CD14-positive monocyte (primary cell): Measurements from ENCODE around the gene ITFG2. TPM values are rescaled to one million over a fixed set of nuclear protein-coding genes. Genes with fewer than 3 reads are reported as not detected.
A peak's percentile ranks its signal among the peaks of the same experiment; 100 is the strongest.

ENCODE experiments used
- DNase-seq, 3 donors: peaks; one replicate each; pipeline ENCODE4 v3.0.0-alpha.2; 2011 to 2022
- H2AFZ ChIP-seq: 2 replicates; pipeline ENCODE4 v1.6.0; 2012; ENCODE audit warnings: mild to moderate bottlenecking, low read depth, low read length, inconsistent platforms; ENCODE audit not compliant: insufficient read depth, poor library complexity, severe bottlenecking
- H3K27ac ChIP-seq, 2 donors: 1 replicate in 1 of 2; 2 replicates in 1 of 2; pipeline ENCODE4 v1.5.1; 2012 to 2013; ENCODE audit warnings: low read length in 2 of 2, control low read depth in 1 of 2, inconsistent platforms in 1 of 2, low read depth in 1 of 2, mild to moderate bottlenecking in 1 of 2
- H3K27me3 ChIP-seq, 2 donors: one replicate each; pipeline versions ENCODE4 v1.6.0 to v1.6.1; 2011 to 2013; ENCODE audit warnings: low read length in 2 of 2; ENCODE audit not compliant: control insufficient read depth in 2 of 2, insufficient read depth in 2 of 2
- H3K36me3 ChIP-seq, 2 donors: replicated peaks in 1 of 2; 1 replicate in 1 of 2; 2 replicates in 1 of 2; pipeline versions ENCODE4 v1.5.1 to v1.6.1; 2012 to 2013; ENCODE audit warnings: low read length in 2 of 2, control low read depth in 1 of 2, inconsistent platforms in 1 of 2, mild to moderate bottlenecking in 1 of 2; ENCODE audit not compliant: insufficient read depth in 2 of 2, control insufficient read depth in 1 of 2
- H3K4me1 ChIP-seq, 2 donors: 1 replicate in 1 of 2; 2 replicates in 1 of 2; pipeline versions ENCODE4 v1.5.1 to v1.6.1; 2012 to 2013; ENCODE audit warnings: low read length in 2 of 2, control low read depth in 1 of 2, inconsistent platforms in 1 of 2, mild to moderate bottlenecking in 1 of 2, moderate library complexity in 1 of 2; ENCODE audit not compliant: insufficient read depth in 2 of 2, control insufficient read depth in 1 of 2
- H3K4me2 ChIP-seq: replicated peaks from 2 replicates; pipeline ENCODE3; 2012; ENCODE audit warnings: low read length, moderate library complexity, mild to moderate bottlenecking; ENCODE audit not compliant: poor library complexity, severe bottlenecking; ENCODE audit errors: extremely low read depth
- H3K4me3 ChIP-seq, 3 experiments: fragments of 200-600 bp in 1 of 3; sonication (generic) in 1 of 3; replicated peaks in 1 of 3; 1 replicate in 2 of 3; 2 replicates in 1 of 3; pipeline ENCODE4 v1.5.1; 2011 to 2013; ENCODE audit warnings: low read length in 3 of 3, mild to moderate bottlenecking in 3 of 3, control low read depth in 2 of 3, low read depth in 2 of 3, inconsistent platforms in 1 of 3, moderate library complexity in 1 of 3
- H3K79me2 ChIP-seq: 2 replicates; pipeline ENCODE4 v1.6.0; 2012; ENCODE audit warnings: mild to moderate bottlenecking, control low read depth, inconsistent platforms, low read length, moderate library complexity; ENCODE audit not compliant: insufficient read depth
- H3K9ac ChIP-seq: 2 replicates; pipeline ENCODE4 v1.6.0; 2017; ENCODE audit warnings: low read length, mild to moderate bottlenecking; ENCODE audit not compliant: insufficient read depth, poor library complexity, severe bottlenecking
- H3K9me3 ChIP-seq, 2 donors: replicated peaks in 1 of 2; 1 replicate in 1 of 2; 2 replicates in 1 of 2; pipeline versions ENCODE4 v1.5.1 to v1.6.1; 2012 to 2013; ENCODE audit warnings: low read length in 2 of 2, control low read depth in 1 of 2; ENCODE audit not compliant: control insufficient read depth in 1 of 2, insufficient read depth in 1 of 2
- H4K20me1 ChIP-seq: 2 replicates; pipeline ENCODE4 v1.6.0; 2012; ENCODE audit warnings: mild to moderate bottlenecking, low read length, control low read depth, moderate library complexity; ENCODE audit not compliant: insufficient read depth
- H3K27ac Mint-ChIP-seq, 7 donors: one replicate each; pipeline ENCODE4 v1.8.0; 2020; ENCODE audit warnings: mild to moderate bottlenecking in 7 of 7, mixed read lengths in 7 of 7, moderate library complexity in 6 of 7, inconsistent platforms in 2 of 7
- H3K27me3 Mint-ChIP-seq, 3 donors: one replicate each; pipeline ENCODE4 v1.8.0; 2021 to 2022; ENCODE audit warnings: low read depth in 3 of 3, mild to moderate bottlenecking in 3 of 3, mixed read lengths in 3 of 3, moderate library complexity in 3 of 3, inconsistent platforms in 1 of 3
- H3K36me3 Mint-ChIP-seq, 2 donors: one replicate each; pipeline ENCODE4 v1.8.0; 2020; ENCODE audit warnings: mixed read lengths in 2 of 2, inconsistent platforms in 1 of 2, mild to moderate bottlenecking in 1 of 2
- H3K4me1 Mint-ChIP-seq: one replicate; pipeline ENCODE4 v1.8.0; 2020; ENCODE audit warnings: mild to moderate bottlenecking, mixed read lengths
- H3K4me3 Mint-ChIP-seq, 2 donors: one replicate each; pipeline ENCODE4 v1.8.0; 2020; ENCODE audit warnings: mild to moderate bottlenecking in 2 of 2, mixed read lengths in 2 of 2, moderate library complexity in 1 of 2
- H3K9me3 Mint-ChIP-seq, 7 donors: one replicate each; pipeline ENCODE4 v1.8.0; 2020 to 2022; ENCODE audit warnings: mixed read lengths in 7 of 7, mild to moderate bottlenecking in 6 of 7, moderate library complexity in 6 of 7, inconsistent platforms in 2 of 7
- WGBS: methylation state at CpG from one replicate; pipeline ENCODE4 v1.1.5; 2013; ENCODE audit warnings: missing lambda C conversion rate; ENCODE audit not compliant: insufficient coverage; 5-methylcytosine and 5-hydroxymethylcytosine counted together
- intact Hi-C, 2 donors: fragments of 100-400 bp; cut with micrococcal nuclease; formaldehyde crosslinking; loops; one replicate each; pipeline versions ENCODE4 v1.15.0 to v1.15.1; 2023
- polyA plus RNA-seq, 3 donors: library from polyadenylated mRNA; depleted of rRNA in 1 of 3; unstranded in 2 of 3; stranded (reverse) in 1 of 3; fragments of 300-500 nt in 2 of 3; fragments of >200 nt in 1 of 3; fragmentation: Illumina TruSeq in 2 of 3; gene quantifications; 1 replicate in 2 of 3; 2 replicates in 1 of 3; pipeline ENCODE4 v1.2.3, GENCODE V29; 2012 to 2021
- TF ChIP-seq, protein P1 (sequence below): fragments of 200-600 bp; IDR thresholded peaks from one replicate; pipeline ENCODE4 v1.8.0; 2022; ENCODE audit warnings: antibody characterized with exemption, mild to moderate bottlenecking

ITFG2 gene
- polyA plus RNA-seq, 3 donors: 19.1 to 51.2 (median 24.0) TPM

DNA sequence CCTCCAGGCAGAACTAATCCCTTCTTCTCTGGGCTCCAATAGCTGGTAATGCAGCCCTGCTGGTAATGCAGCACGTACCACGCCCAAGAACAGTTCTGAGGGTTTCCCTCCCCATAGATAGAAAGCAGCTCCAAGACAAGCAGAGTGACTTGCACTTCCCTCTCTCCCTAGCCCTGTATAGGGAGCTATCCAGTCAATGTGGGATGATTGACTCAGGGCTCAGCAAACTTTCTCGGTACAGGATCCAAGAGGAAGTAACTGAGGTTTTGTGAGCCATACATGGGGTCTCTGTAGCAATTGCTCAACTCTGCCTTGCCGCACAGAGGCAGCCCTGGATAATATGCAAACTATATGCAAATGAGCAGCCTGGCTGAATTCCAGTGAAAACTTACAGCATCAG, 33.2 kb upstream of the ITFG2 start:
- intact Hi-C loops: no loop called here
- Histone ChIP-seq H3K36me3 (no peaks in the 10 kb centered on the region), H3K4me2 (no peak overlapping the region), H2AFZ (no peak overlapping the region), H3K4me3 (no peak overlapping the region), H3K27ac (no peak overlapping the region), H3K4me1 (peaks cover 5 to 6% of the 10 kb centered on the region in 2 donors), H3K9ac (no peak overlapping the region), H3K27me3 (peaks cover 0 to 8% of the 10 kb centered on the region in 2 donors), H3K9me3 (no peaks in the 10 kb centered on the region), H4K20me1 (no peaks in the 10 kb centered on the region), H3K79me2 (no peaks in the 10 kb centered on the region)
- peak in 1 of 3 donors; percentile 21 for DNase-seq
- Mint-ChIP-seq H3K36me3 (no peaks in the 10 kb centered on the region), H3K27ac (peak overlapping the region in 1 of 7 donors; percentile 51), H3K9me3 (peaks cover 0 to 2% (median 0%) of the 10 kb centered on the region in 7 donors), H3K4me3 (no peak overlapping the region), H3K4me1 (peaks cover 14% of the 10 kb centered on the region), H3K27me3 (peaks cover 7 to 19% (median 14%) of the 10 kb centered on the region in 3 donors)
- 0% methylated on average over 1 of the region's 4 CpGs for WGBS
- TF ChIP-seq, protein P1, sequence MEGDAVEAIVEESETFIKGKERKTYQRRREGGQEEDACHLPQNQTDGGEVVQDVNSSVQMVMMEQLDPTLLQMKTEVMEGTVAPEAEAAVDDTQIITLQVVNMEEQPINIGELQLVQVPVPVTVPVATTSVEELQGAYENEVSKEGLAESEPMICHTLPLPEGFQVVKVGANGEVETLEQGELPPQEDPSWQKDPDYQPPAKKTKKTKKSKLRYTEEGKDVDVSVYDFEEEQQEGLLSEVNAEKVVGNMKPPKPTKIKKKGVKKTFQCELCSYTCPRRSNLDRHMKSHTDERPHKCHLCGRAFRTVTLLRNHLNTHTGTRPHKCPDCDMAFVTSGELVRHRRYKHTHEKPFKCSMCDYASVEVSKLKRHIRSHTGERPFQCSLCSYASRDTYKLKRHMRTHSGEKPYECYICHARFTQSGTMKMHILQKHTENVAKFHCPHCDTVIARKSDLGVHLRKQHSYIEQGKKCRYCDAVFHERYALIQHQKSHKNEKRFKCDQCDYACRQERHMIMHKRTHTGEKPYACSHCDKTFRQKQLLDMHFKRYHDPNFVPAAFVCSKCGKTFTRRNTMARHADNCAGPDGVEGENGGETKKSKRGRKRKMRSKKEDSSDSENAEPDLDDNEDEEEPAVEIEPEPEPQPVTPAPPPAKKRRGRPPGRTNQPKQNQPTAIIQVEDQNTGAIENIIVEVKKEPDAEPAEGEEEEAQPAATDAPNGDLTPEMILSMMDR: no peak

DNA sequence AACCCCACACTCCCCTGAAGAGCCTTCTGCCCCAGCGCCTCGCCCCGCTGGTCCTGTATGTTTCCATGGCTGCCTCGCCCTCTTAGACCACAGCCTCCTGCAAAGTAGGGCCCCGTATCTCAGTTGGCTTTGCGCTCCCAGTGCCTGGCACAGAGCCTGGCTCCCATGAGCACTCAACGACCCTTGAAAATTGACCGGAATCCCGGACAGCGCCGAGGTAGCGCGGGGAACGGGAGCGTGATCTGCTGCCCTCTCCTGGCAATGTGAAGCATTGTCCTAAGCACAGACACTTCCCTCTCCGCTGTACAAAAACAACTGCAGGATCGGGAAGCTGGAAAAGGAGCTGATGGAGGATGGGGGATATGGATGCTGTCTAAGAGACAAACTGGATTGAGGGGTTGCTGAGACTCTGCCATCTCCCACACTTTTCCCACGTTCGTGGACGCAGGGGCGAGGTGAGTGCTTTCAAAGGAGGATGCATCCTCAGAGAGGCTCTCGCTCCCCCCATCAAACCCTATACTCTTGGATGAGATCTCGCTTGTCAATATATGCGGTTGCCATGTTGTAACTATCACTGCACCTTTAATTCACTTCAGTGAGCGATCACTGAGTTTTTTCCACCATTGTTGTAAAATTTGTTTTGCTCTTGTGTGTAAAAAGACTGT, 28.4 kb upstream of the ITFG2 start:
- Mint-ChIP-seq H3K27ac (no peak overlapping the region), H3K27me3 (peaks cover 8 to 27% (median 13%) of the 10 kb centered on the region in 3 donors), H3K4me1 (peaks cover 14% of the 10 kb centered on the region), H3K4me3 (peak overlapping the region; percentile 63 to 91), H3K9me3 (peaks cover 0 to 2% (median 0%) of the 10 kb centered on the region in 7 donors), H3K36me3 (no peaks in the 10 kb centered on the region)
- Histone ChIP-seq H3K4me2 (peak overlapping the region; percentile 65), H4K20me1 (no peaks in the 10 kb centered on the region), H3K79me2 (no peaks in the 10 kb centered on the region), H3K27ac (no peak overlapping the region), H2AFZ (peak overlapping the region; percentile 71), H3K36me3 (no peaks in the 10 kb centered on the region), H3K4me3 (peak overlapping the region in 2 of 3 experiments; percentile 6 to 35), H3K9me3 (no peaks in the 10 kb centered on the region), H3K9ac (no peak overlapping the region), H3K27me3 (peaks cover 0 to 11% of the 10 kb centered on the region in 2 donors), H3K4me1 (peaks cover 5 to 6% of the 10 kb centered on the region in 2 donors)
- TF ChIP-seq, protein P1: peak; percentile 91
- intact Hi-C loops: no loop called here
- DNase-seq: peak; percentile 30 to 48 (median 43)
- 11% methylated on average over 16 of the region's 25 CpGs for WGBS
